Small intestine (tissue), 7 donors: Measurements from ENCODE around the gene ADAM29. TPM values are rescaled to one million over a fixed set of nuclear protein-coding genes. Genes with fewer than 3 reads are reported as not detected.

ENCODE experiments used
- DNase-seq, 2 donors: peaks; one replicate each; pipeline versions ENCODE4 v3.0.0 to v3.0.0-alpha.2; 2013
- FAIRE-seq: peaks from 2 replicates; lab custom pipeline; 2012; peaks lifted over from hg19 to GRCh38; lab: Jason Lieb, UNC
- H3K27ac ChIP-seq, 3 donors: one replicate each; pipeline ENCODE4 v1.5.1; 2013; ENCODE audit warnings: low read length in 2 of 3, mild to moderate bottlenecking in 2 of 3, control low read depth in 1 of 3, inconsistent platforms in 1 of 3, low read depth in 1 of 3, moderate library complexity in 1 of 3
- H3K27me3 ChIP-seq, 3 donors: one replicate each; pipeline ENCODE4 v1.6.1; 2013; ENCODE audit warnings: low read length in 3 of 3, inconsistent platforms in 1 of 3; ENCODE audit not compliant: control insufficient read depth in 3 of 3, insufficient read depth in 3 of 3
- H3K36me3 ChIP-seq, 3 donors: one replicate each; pipeline ENCODE4 v1.6.1; 2013; ENCODE audit warnings: low read length in 3 of 3, inconsistent platforms in 1 of 3, low read depth in 1 of 3, mild to moderate bottlenecking in 1 of 3, moderate library complexity in 1 of 3; ENCODE audit not compliant: control insufficient read depth in 3 of 3, insufficient read depth in 2 of 3
- H3K4me1 ChIP-seq, 3 donors: one replicate each; pipeline ENCODE4 v1.6.1; 2013; ENCODE audit warnings: low read length in 2 of 3, inconsistent platforms in 1 of 3, low read depth in 1 of 3, mild to moderate bottlenecking in 1 of 3, moderate library complexity in 1 of 3; ENCODE audit not compliant: control insufficient read depth in 3 of 3, insufficient read depth in 2 of 3
- H3K4me3 ChIP-seq, 3 donors: one replicate each; pipeline ENCODE4 v1.5.1; 2013; ENCODE audit warnings: low read length in 3 of 3, control low read depth in 1 of 3, inconsistent platforms in 1 of 3, low read depth in 1 of 3, mild to moderate bottlenecking in 1 of 3, moderate library complexity in 1 of 3
- H3K9me3 ChIP-seq, 2 donors: one replicate each; pipeline ENCODE4 v1.6.1; 2013; ENCODE audit warnings: low read depth in 1 of 2, low read length in 1 of 2; ENCODE audit not compliant: control insufficient read depth in 2 of 2, insufficient read depth in 1 of 2
- WGBS, 3 donors: extraction: QIAGEN DNeasy Blood & Tissue Kit; methylation state at CpG; one replicate each; pipeline ENCODE4 v1.1.7; 2013; 5-methylcytosine and 5-hydroxymethylcytosine counted together
- polyA plus RNA-seq, 4 donors: library from polyadenylated mRNA; stranded (reverse) in 3 of 4; unstranded in 1 of 4; fragments of 200-250 nt in 3 of 4; fragments of 120-200 nt in 1 of 4; gene quantifications; one replicate each; pipeline versions ENCODE4 v1.2.1 to v1.2.3, GENCODE V29; 2013
- donor health status: healthy with polysubstance abuse.
- donor health status: control.
- donor health status: control.
- donor health status: Bipolar disorder and iron deficiency.
- donor health status: healthy.

ADAM29 gene
- polyA plus RNA-seq, 4 donors = 0.01 TPM; not detected in 3

DNA sequence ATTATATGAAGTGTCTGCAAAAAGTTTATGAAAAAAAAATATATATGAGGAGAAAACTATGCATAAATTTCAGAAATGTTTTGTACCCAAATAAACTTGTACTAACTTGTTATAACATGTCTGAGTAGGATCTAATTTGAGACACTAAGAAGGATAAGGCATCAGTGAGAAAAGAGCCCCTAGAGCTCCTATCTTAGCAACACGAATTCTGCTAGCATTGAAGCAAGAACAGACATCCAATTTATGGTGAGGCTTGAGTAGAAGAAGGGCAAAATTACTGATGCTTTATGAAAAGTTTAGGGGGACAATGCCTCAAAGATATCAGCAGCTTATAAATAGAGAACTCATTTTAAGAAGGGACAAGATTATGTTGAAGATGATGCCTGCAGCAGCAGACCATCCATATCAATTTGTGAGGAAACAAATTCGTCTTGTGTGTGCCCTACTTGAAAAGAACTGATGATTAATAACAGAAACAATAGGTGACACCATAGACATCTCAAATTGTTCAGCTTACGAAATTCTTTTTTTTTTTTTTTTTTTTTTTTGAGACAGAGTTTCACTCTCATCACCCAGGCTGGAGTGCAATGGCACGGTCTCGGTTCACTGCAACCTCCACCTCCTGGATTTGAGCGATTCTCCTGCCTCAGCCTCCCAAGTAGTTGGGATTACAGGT is 35.7 kb upstream of the ADAM29 start:
- no peak for FAIRE-seq
- WGBS, 3 donors = 68 to 74% (median 70%) methylated on average over 6 of the region's 6 CpGs
- Histone ChIP-seq H3K36me3 (no peaks in the 10 kb centered on the region), H3K9me3 (no peaks in the 10 kb centered on the region), H3K27ac (no peak overlapping the region), H3K4me1 (no peaks in the 10 kb centered on the region), H3K4me3 (no peak overlapping the region), H3K27me3 (no peaks in the 10 kb centered on the region)
- no peak for DNase-seq

DNA sequence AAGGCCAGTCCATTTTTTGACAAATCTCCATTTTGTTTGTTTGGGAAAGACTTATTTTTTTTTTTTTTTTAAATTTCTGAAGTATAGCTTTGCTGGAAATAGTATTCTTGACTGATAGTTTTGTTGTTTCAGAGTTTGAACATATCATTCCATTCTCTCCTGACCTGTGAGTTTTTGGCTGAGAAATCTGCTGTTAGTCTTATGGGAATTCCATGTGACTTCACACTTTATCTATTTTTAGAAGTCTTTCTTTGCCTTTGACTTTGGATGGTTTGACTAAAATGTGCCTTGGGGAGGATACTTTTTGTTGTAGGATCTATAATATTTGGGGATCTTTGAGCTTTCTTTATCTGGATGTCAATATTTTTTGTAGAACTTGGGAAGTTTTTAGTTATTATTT is 10.7 kb upstream of the ADAM29 start:
- FAIRE-seq (no peak), DNase-seq (no peak)
- no peak overlapping the region for H3K27ac ChIP-seq
- H3K27me3 ChIP-seq = no peaks in the 10 kb centered on the region
- H3K4me3 ChIP-seq = no peak overlapping the region
- no peaks in the 10 kb centered on the region for H3K36me3 ChIP-seq
- no peaks in the 10 kb centered on the region for H3K4me1 ChIP-seq
- H3K9me3 ChIP-seq = peaks cover 0 to 9% of the 10 kb centered on the region in 2 donors

DNA sequence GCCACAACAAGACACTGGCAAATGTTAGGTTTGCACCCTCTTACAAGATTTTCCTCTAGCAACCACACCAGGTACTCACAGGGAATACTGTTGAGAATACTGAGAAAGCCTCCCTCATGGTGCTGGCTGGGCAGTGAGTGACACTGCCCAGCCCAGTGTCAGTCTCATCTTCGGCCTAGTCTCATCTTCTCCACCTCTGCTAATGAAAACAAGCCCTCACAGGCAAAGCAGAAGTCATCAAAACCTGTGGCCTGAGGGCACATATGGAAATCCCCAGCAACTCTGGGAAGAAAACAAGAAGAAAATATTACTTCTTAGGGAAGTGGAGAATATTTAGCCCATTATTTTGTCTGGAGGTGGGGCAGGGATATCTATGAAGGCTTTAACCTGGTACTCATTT is 7.9 kb upstream of the ADAM29 start:
- Histone ChIP-seq H3K9me3 (peaks cover 0 to 6% of the 10 kb centered on the region in 2 donors), H3K36me3 (no peaks in the 10 kb centered on the region), H3K27ac (no peak overlapping the region), H3K4me3 (no peak overlapping the region), H3K27me3 (no peaks in the 10 kb centered on the region), H3K4me1 (no peaks in the 10 kb centered on the region)
- WGBS, 3 donors = 39 to 77% (median 70%) methylated on average over 1 of the region's 1 CpG
- DNase-seq = no peak
- FAIRE-seq = no peak

DNA sequence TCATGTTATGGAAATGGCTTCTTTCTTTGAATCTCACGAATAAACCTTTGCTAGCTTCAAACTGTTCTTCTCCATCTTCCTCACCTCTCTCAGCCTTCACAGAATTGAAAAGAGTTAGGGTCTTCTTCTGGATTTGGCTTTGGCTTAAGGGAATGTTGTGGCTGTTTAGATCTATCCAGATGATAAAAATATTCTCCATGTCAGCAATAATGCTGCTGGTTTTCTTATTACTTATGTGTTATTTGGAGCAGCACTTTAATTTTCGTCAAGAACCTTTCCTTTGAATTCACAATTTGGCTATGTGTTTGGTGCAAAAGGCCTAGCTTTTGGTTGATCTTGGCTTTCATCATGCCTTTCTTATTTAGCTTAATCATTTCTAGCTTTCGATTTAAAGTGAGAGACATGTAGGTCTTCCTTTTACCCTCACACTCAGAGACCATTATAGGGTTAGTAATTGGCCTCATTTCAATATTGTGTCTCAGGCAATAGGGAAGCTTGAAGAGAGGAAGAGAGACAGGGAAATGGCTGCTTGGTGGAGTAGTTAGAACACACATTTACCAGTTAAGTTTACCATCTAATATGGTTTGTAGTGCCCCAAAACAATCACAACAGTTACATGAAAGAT is 5.1 kb upstream of the ADAM29 start:
- Histone ChIP-seq H3K4me1 (no peaks in the 10 kb centered on the region), H3K27me3 (no peaks in the 10 kb centered on the region), H3K4me3 (no peak overlapping the region), H3K9me3 (peaks cover 0 to 6% of the 10 kb centered on the region in 2 donors), H3K27ac (no peak overlapping the region), H3K36me3 (no peaks in the 10 kb centered on the region)
- WGBS, 3 donors = 74 to 84% (median 80%) methylated on average over 3 of the region's 3 CpGs
- DNase-seq = no peak
- FAIRE-seq = no peak

DNA sequence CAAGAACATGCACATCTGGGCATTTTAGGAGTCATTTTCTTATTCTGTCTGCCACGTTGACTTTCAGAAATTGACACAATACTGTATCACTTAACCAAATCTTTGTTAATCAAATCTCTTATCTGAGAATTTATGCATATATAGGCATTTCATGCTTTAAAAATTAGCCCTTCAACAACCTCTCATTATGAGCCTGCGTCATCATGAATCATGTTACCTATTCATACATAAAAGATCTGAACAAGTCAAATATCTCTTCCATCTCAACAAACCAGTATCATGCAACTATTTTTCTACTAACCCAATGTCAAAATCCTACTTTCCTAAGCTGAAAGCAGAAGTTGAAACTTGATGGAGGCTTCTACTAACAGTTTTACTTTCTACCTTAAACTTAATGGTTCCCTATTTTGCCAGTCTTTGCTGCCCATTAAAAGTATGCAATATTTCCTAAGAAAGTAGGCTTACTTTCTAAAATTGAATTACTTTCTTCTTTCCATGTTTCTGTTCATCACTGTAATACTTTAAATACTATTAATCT is 1.8 kb downstream of the ADAM29 start:
- no peak for FAIRE-seq
- Histone ChIP-seq H3K4me1 (no peaks in the 10 kb centered on the region), H3K27ac (no peak overlapping the region), H3K4me3 (no peak overlapping the region), H3K9me3 (no peaks in the 10 kb centered on the region), H3K27me3 (no peaks in the 10 kb centered on the region), H3K36me3 (no peaks in the 10 kb centered on the region)
- no peak for DNase-seq
- 53 to 71% (median 65%) methylated on average over 2 of the region's 2 CpGs for WGBS, 3 donors

DNA sequence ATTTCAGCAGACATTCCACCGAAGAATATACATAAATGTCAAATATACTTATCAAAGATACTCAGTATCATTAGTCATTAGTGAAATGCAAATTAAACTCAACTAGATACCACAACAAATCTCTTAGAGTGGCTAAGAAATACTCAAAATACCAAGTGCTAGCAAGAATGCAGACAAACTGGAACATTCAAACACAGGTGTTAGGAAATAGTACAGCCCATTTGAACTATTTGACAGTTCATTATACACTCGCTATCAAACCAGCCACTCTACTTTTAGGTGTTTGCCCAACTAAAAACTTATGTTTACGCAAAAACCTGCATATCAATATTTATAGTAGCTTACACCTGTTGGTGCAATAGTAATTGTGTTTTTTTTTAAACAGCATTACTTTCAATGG is 8.8 kb downstream of the ADAM29 start:
- no peaks in the 10 kb centered on the region for H3K36me3 ChIP-seq
- FAIRE-seq = no peak
- H3K4me3 ChIP-seq = no peak overlapping the region
- H3K4me1 ChIP-seq = no peaks in the 10 kb centered on the region
- no peaks in the 10 kb centered on the region for H3K27me3 ChIP-seq
- WGBS, 3 donors = 75 to 85% (median 75%) methylated on average over 3 of the region's 3 CpGs
- DNase-seq = no peak
- H3K27ac ChIP-seq = no peak overlapping the region
- H3K9me3 ChIP-seq = no peaks in the 10 kb centered on the region

DNA sequence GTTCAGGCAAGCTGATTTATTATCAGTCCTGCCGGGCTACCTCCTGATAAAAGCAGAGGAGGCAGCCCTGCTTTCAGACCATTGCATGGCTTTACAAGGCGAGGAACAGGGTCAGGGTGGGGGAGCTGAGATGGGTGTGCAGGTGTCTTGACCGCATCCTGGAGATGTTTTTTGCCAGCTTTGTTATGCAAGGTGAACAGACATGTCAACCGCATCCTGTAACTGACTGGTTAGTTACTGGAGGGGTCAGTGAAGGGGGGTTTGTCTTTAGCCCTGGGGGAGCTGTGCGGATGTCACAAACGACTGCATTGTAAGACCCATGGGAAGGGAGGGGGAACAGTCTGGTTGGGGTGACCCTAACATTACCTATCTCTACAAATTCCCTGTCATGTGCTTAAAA is 10.0 kb downstream of the ADAM29 start:
- Histone ChIP-seq H3K4me3 (no peak overlapping the region), H3K4me1 (no peaks in the 10 kb centered on the region), H3K36me3 (no peaks in the 10 kb centered on the region), H3K27ac (no peak overlapping the region), H3K9me3 (no peaks in the 10 kb centered on the region), H3K27me3 (no peaks in the 10 kb centered on the region)
- no peak for DNase-seq
- WGBS, 3 donors = 72 to 78% (median 76%) methylated on average over 6 of the region's 6 CpGs
- no peak for FAIRE-seq

DNA sequence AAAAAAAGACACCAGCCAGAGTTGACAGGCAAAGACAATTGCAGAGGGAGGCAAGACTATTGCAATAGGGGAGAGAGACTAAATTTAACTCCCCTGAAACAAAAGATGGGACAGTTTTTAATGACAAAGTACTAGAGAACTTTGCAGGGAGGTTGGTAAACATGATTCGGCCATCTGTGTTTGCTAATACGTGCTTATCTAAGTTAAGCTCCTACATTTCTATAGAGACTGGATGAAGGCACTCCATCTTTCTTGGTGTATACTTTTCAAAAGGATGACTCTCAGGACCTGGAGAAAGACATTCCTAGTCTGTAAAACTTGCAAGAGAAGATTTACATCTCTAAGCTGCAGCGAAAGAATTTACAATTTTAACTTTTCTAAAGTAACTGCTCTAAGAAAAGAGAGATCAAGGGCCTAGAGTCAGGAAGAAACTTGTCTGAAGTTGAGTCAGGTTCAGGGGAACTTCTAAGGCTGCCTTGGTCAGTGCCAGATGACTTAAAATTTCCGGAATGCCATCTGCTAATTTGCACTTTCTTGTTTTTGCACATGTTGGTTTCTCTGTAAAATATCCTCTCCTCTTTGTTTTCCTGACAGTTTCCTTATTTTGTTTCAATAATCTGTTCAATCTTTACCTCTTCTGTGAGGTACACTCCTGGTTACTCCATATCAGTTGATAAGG is 10.6 kb downstream of the ADAM29 start:
- Histone ChIP-seq H3K27ac (no peak overlapping the region), H3K36me3 (no peaks in the 10 kb centered on the region), H3K4me1 (no peaks in the 10 kb centered on the region), H3K9me3 (no peaks in the 10 kb centered on the region), H3K4me3 (no peak overlapping the region), H3K27me3 (no peaks in the 10 kb centered on the region)
- FAIRE-seq = no peak
- 68 to 78% (median 70%) methylated on average over 4 of the region's 4 CpGs for WGBS, 3 donors
- no peak for DNase-seq
